Stimulated activated CD4-positive, alpha-beta T cell treated with anti-CD3 and anti-CD28 coated beads, Interleukin-4, amount 100 ng/mL, for 24 hours (primary cell): ENCODE measurements around the gene SGMS1.
A peak's percentile ranks its signal among the peaks of the same experiment; 100 is the strongest.

Experiments
- DNase-seq: peaks from one replicate; pipeline ENCODE4 v3.0.0-alpha.2; 2020

SGMS1 gene

DNA sequence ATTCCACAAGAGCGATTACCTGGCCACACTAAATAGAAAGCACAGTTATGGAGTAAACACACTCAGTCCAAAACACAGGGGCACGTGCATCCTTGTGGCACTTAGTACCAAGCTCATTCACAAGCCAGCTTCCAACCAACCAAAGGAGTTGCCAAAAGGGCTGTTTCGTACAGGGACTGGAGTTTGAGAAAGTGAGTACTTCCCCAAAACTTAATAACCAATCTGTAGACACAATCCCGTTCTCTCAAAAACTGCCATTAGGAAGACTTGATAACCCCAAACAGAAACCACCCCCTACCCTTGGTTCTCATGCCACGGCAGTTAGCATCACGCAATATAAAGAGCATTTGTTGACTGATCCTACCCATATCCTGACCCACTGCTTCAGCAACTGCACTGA, 206.3 kb downstream of the SGMS1 start:
- no peak for DNase-seq

DNA sequence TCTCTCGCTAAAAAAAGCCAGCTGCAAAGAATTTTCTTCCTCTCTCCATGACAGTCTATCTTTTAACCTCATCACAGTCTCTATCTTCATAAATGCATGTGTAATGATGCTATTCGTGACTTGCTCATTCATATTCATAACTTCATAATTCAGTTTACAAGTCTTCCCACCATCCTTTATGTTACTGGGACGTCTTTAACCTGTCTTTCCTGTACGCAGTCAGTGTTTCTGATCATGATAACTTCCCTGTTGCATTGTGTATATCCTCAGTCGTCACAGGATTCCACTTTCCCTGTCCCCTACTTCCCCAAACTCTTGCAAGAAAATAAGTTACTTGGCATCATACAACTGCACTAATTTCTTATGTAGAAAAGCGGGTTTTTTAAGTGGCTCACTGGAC, 206.9 kb downstream of the SGMS1 start:
- DNase-seq: no peak

DNA sequence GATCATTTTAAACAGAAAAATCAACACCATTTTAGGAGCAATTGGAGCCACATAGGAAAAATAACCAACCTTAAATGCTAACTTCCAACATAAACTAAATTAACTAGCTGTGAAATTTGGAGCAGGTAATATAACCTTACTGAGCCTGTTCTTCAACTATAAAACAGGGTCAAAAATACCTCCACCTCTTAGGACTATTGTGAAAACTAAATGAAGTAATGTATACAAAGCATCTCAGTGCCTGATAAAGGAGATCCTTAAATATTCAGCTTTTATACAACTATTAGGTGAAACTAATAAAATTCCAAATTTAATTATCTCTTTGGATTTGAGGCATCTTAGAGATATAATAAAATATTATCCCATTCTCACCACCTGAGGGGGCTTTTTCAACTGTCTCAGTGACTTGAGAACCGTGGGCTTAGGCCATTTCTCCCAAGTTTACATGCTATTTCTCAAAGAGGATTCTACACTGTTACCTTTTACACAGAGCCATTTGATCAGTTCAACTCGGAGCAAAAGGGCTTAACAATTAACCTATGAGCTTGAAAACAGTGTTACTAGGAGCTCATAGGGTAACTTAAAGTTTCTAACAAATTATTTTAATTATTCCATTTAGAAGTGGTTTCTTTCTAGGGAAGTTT, 207.5 kb downstream of the SGMS1 start:
- no peak for DNase-seq

DNA sequence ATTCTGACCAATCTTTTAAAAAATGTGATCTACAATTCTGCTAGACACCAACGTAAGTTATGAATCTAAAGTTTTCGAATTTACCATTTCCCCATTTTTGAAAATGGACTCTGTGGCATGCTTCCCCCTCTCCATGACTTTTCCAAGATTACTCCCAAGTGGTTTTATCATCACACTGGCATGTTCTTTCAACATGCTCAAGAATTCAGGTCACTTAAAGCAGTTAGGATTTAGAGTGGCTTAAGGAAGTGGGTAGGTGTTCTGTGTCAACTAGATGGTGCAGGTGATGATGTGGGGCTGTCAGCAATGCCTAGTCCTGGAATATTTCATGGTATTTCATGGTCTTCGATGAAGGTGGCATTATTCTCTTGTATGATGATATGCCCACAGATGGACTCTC, 208.5 kb downstream of the SGMS1 start:
- DNase-seq: no peak

DNA sequence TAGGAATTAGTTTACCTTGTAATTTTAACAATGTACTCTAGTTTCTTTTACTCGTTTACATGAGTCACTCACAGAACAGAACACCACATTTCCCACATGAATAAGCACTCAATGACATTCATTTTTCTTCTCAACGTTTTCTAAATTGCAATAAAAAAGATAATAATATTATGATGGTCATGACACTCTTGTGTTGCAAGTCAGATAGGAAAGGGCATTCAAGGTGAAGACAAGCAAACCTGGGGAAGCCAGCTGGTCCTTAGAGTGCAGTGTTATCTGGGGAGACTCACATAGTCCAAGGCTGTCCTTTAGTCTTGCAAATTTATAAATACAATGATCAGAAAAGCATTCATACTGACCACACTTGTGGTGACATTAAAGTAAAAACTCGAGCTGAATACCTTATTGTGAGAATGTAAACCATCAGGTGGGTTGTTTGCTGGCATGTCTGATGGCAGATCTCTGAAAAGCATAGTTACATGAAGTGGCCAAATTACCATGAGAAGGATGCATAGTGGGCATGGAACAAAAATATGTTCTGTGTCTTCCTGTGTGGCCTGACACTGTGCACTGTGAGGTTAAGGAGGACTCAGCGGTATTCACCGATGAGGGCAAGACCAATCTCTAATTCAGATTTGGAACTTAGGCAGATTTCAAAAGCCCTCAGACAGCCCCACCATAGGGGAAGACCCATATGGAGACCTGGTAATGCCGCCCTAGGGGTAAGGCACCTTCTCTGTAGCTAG, 213.5 kb downstream of the SGMS1 start:
- DNase-seq: no peak

DNA sequence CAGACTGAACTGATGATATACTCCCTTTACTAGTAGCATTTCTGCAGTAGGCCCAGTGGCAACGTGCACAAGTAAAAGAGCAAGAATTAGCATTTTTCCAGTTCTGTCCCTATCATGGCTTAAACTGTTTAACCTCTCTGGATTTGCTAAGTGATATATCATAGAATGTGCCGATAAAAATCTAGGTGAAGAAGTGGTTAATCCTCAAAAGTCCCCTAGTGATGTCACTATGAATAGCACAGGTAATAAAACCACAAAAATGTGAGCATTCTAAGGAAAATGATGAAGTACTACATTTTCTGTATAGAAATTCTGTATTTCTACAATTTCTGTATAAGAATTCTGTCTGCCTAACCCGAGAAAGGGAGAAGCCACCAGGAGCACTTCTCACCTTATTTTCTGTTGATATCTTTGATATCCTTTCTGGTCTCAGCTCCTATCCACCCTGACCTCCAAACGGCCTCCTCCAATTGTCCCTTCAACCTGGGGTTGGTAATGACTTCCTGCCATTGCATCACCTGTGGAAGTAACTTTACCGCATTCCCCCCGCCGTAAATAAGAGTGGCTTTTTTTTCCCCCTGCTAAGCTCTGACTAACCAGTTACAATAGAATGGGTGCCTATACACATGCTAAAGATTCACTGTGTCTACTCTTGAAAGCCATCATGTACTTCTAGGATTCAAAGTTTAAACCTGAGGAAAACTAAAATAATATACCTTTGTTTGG, 216.5 kb downstream of the SGMS1 start:
- no peak for DNase-seq

DNA sequence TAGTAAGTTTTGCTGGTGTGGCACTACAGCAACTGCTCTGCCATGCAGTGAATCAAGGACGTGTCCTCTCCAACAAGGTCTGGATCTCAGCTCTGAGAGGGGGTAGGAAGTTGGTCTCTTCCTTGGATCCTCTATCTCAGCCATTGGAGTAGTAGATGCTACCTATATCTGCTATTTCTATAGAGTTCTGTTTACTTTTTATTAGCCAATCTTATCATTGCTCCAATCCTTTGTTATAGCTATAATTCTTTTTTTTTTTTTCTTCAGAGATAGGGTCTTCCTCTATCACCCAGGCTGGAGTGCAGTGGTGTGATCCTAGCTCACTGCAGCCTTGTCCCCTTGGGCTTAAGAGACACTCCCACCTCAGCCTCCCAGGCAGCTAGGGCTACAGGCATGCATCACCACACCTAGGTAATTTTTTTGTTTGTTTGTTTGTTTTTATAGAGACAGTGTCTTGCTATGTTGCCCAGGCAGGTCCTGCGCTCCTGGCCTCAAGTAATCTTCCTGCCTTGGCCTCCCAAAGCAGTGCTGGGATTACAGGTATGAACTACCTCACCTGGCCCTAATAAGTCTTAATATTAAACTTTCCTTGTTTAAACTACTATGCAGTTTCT, 217.2 kb downstream of the SGMS1 start:
- DNase-seq: no peak

DNA sequence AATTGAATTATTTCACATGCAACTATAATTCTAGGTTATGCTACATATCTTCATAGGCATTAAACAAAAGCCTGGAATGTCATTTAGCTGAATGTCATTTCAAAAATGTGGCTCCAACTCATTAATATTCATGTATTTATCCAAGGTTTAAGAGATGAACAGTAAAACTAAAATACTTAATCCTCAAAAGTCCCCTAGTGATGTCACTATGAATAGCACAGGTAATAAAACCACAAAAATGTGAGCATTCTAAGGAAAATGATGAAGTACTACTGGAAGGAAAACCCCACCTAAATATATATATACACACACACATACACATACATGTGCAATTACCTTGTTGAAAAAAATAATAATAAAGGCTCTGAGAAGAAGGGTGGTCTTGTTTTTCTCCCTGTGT, 218.0 kb downstream of the SGMS1 start:
- no peak for DNase-seq

DNA sequence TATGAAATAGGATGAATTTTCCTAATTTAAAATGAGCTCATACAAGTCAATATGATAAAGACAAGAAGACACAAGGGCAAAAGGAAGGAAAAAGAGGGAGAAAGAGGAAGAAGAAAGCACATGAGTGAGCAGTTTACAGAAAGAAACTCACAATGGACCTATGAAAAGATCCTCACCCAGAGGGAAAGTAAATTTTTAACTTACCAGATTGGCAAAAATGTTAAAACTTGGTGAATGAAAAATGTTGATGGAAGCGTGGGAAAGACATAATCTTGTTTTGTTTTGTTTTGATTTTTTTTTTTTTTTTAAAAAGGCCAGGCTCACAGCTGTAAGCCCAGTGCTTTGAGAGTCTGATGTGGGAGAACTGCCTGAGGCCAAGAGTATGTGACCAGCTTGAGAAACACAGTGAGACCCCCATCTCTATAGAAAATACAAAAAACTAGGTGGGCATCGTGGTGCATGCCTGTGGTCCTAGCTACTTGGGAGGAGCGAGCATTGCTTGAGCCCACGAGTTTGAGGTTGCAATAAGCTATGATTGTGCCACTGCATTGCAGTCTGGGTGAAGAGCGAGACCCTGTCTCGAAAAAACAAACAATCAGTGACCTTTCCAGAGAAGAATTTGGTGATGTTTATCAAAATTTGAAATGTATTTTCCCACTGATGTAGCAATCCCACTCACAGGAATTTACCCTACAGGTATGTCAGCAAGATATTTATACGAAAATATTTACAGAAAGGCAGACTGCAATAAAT, 219.6 kb downstream of the SGMS1 start:
- no peak for DNase-seq

DNA sequence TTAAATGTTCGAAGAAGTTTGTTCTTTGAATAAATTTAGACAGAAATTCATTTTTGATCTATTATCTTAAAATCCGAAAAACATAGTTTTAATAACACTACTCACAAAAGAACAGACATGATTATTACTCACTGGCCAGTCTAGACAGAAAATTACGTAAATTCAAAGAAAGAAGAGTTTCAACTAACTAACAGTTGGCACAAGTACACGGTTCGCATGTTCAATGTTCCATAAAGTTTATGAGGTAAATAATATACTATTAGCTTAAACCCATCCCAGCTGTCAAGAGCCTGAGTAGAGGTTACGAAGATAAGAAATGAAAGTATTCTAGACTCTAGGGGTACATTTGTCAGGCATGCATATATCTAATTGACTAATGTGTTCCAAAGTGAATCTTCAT, 220.7 kb downstream of the SGMS1 start:
- no peak for DNase-seq

DNA sequence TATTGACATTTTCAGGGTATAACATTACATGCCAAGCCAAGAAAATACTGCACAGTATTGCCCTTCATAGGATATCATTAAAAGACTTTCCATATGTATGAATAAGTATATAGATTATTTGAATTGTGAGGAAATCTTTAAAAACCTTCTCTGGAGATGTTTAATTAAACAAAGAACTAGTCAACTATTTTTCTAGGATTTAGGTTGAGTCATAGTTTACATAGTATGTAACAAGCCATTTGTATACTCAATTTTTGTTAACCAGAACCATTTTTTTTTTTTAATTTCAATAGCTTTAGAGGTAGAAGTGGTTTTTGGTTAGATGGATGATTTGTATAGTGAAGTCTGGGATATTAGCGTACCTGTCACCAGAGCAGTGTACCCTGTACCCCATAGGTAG, 221.3 kb downstream of the SGMS1 start:
- no peak for DNase-seq

DNA sequence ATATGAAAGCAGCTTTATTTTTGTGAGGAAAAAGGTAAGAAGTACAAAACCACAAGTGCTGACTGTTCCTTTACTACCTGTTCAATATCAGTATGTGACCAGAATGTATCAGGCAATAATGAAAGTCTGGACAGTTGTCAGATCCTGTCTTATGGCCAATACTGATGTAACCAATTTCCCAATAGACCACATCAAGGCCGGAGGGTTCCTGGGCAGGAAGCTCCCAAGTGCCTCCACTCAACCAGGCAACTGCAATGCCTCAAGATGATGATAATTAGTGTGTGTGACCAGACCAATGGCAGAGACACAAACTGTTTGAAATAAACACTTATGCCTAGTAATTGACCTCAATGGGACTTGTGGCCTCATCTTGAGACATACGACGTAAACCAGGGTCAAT, 223.1 kb downstream of the SGMS1 start:
- no peak for DNase-seq

DNA sequence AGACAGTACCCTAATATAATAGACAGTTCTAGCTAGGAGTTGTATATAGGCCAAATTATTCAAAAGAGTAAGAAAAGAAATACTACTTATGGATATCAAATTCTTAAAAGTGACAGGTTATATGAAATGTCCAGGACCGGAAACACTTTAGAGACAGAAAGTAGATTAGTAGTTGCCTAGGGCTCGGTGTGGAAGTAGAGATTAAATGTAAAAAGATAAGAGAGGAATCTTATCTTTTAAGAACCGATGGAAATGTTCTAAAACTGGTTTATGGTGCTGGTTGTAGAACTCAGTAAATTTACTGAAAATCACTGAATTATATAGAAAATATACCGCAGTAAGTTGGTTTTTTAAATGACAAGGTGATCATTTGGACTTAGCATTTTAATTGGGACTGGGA, 224.9 kb downstream of the SGMS1 start:
- DNase-seq: no peak

DNA sequence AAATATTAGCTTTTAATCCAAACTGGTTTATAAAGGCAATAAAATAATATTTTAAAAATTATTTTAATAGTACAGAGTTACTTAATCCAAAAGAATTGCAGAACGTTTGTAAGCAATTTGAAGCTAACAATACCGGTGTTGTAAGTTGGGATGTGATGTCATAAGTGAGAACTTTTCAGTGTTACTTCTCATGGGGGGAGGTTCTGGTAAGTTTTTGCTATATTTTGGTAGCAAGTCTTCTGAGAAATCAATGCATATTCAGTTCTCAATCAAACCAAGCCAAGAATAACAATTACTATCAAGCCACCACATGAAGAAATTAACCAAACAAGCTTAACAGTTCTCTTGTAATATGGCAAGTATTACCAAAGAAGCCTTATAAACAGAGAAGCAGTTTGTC, 225.4 kb downstream of the SGMS1 start:
- no peak for DNase-seq

DNA sequence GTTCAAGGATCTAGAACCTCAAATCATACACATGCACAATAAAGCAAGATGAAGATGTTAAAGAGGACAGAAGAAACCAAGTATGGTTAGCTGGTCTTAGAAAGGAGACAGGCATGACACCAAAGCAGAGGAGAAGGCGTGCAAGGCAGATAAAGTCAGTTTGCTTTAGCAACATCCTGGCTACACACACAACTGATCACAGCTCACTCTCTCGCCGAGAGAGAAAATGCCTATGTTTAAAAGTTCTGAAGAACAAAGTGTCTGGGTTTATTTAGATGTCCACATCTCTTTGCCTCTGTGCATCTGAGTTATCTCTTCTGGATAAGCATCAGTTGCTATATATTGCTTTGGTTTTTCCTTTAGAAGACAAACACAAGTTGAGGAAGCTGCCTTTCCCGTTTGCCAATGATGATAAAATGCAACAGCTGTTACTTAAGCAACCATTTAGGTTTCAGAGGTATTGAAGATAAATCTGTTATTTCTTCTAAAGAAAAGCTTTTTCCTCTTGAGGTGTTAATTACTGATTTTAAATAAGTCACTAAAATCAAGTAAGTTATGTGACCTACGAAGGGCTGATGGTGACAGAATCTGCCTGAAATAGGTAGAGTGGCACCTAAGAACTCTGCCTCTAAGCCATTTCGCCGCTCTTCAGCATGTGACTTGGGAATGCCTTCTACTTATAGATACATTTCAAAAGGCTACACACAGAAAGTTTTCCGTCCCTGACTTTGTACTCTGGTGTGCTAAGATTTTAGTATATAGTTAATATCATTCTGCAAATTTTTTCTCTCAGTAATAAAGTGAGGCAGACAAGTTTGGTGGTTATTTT, 226.2 kb downstream of the SGMS1 start:
- DNase-seq: no peak

DNA sequence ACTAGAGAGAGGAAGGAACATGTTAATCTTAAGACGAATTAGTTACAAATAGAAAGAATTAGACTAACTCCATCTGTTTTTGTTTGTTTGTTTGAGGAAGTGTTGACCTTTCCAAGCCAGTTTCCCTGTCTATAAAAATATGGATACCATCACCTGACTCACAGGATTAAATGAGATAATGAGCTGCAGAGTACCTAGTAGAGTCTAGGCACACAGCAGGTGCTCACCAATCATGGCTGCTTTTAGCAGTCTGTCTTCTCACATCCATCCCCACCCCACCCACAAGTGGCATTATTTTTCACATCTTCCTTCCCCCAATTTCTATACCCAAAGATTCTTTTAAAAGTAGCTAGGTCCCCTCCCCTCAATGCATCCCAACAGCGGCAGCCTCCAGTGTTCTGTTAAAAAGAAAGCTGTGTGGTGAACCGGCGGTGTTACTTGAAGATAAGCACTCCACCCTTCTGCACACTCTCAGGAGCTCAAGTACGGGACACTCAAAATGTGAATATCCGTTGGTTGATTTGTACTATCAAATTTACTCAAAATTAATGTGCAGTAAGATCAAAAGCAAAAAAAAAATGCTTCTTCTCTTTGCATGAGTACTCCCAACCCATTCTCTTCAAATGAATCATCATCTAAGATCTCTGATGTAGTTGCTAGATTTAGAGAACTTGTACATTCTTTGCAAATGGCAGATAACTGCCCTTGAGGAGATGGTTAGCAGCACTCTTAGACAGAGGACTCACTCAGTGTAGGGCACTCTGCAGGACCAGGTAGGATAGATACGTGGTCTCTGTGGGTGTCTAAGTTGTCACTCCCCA, 227.1 kb downstream of the SGMS1 start:
- peak; percentile 33 for DNase-seq

DNA sequence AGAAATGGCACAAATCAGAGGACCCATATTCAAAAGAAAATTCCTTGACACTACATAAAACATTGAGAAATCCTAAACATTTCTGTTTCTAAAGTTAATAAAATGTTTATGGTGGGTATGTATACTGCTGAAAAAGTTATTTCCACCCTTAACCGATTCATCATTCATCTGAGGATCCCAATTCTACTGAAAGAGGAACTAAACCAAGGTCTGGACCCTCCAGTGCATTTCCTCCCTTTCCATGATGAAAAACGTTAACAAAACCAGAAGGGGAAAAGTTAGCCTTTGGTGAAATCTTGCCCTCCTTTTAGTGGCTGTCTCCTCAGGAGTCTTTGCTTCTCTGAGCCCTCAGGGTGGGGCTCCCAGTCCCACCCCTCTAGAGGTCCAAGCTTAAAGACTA, 227.9 kb downstream of the SGMS1 start:
- DNase-seq: no peak

DNA sequence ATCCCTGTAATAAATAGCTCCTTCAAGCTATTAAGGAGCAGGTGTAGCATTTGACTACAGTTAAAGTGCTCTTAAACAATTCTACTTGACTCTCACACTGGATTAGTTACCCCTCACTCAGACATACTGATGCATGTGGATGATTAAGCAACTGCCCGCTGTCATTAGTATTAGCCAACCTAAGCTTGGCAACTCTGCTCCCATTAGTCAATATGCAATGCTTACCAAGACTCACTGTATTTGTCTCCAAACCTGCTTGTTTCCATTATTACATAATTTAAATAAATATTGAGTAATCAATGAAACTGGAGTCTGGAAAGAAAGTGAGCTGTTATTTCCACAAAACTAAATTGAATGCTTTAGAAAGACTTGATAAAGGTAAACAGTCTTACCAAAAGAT, 228.5 kb downstream of the SGMS1 start:
- DNase-seq: no peak

DNA sequence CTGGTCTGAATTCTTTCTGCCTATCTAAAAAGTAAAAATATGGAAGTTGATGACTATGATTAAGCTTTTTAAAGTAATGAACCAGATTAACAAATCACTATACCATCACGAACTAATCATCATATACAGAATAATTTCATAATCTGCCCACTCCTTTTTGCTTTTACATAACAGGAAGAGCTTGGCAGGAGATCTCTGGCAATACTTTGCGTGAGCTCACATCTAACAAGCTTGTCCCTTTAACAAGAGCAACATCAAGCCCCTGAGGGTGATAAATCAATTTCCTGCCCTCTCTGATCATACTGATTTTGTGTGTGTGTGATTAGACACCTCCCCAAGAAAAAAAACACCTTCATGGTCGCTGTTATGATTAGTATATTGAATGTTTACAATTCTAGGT, 228.9 kb downstream of the SGMS1 start:
- no peak for DNase-seq

DNA sequence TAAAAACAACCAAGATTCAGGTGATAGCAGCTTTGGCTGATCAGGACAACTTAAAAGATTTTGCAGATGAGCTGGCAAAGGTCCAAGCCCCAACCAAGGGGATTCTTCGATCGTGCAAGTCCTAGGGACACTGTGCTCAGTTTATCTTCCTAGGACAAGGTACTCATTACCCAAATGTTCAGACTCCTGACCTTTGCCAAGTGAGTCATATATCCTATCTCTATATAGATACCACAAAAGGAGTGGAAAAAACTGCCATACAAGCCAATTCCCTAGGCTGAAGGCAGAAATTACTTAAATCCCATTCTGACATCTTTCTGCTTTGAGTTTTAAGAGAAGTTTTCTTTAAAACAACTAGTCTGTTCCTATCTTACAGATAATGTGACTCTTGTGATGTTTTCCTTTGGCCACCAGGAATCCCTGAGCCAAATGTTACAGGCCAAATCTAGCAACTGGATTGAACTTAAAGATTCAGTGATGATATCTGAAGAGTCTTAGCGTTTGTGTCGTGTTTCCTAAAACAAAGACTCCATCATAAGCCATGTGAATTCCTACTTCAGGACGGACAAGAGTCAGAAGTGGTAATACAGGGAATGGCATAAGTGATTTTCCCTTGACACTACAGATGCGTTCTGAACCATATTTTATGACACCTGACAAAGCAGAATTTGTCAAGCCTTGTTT, 229.8 kb downstream of the SGMS1 start:
- DNase-seq: no peak
